AG09319 (cell line): ENCODE results near the gene NEK5.
A peak's percentile ranks its signal among the peaks of the same experiment; 100 is the strongest.
"Not testable (repeated sequence)": the region's sequence is repeated elsewhere in the genome, so short reads cannot be mapped to it uniquely, and the experiment has no call there.

Experiments
- DNase-seq: peaks from one replicate; pipeline ENCODE4 v3.0.0-alpha.2; 2010; ENCODE audit warnings: low read depth; ENCODE audit errors: extremely low read depth
- CTCF ChIP-seq: IDR thresholded peaks from 2 replicates; pipeline ENCODE4 v1.5.1; 2011; ENCODE audit warnings: low read depth, mild to moderate bottlenecking, inconsistent platforms, low read length, moderate library complexity

Gene NEK5

GRCh38 chr13:52085421-52085820 lies 43.5 kb downstream of the NEK5 start:
- no peak for DNase-seq

GRCh38 chr13:52084981-52085380 lies 43.9 kb downstream of the NEK5 start:
- DNase-seq: not testable (repeated sequence)

More at GRCh38 chr13:52085421-52085820, 43.5 kb downstream of the NEK5 start:
- no peak for TF ChIP-seq CTCF

GRCh38 chr13:52082601-52083000 lies 46.3 kb downstream of the NEK5 start:
- TF ChIP-seq CTCF: no peak
- no peak for DNase-seq

GRCh38 chr13:52079891-52080290 lies 49.0 kb downstream of the NEK5 start:
- not testable (repeated sequence) for DNase-seq

GRCh38 chr13:52070929-52071523 lies 57.8 kb downstream of the NEK5 start:
- no peak for DNase-seq
- peak; percentile 8; the same call in 1 of the 2 replicates for TF ChIP-seq CTCF

GRCh38 chr13:52067237-52067636 lies 61.6 kb downstream of the NEK5 start:
- no peak for DNase-seq

GRCh38 chr13:52061587-52061986 lies 67.3 kb downstream of the NEK5 start:
- no peak for DNase-seq
- TF ChIP-seq CTCF: no peak

More at GRCh38 chr13:52067237-52067636, 61.6 kb downstream of the NEK5 start:
- no peak for TF ChIP-seq CTCF

- DNase-seq: not testable (repeated sequence)
Measured at GRCh38 chr13:52061064-52061463, 67.8 kb downstream of the NEK5 start.

GRCh38 chr13:52053460-52053859 lies 75.4 kb downstream of the NEK5 start:
- no peak for TF ChIP-seq CTCF
- DNase-seq: no peak
